GM18517 (cell line): ENCODE results near the gene SLC25A19.

ENCODE experiments used
- ATAC-seq: cut with Tn5 transposase; IDR thresholded peaks from one replicate; pipeline ENCODE4 v1.9.1; 2021; ENCODE audit warnings: mild to moderate bottlenecking, moderate library complexity; ENCODE audit not compliant: unreplicated experiment

SLC25A19 gene

GRCh38 chr17:75244133-75244866 is 44.9 kb downstream of the SLC25A19 start:
- no peak for ATAC-seq

GRCh38 chr17:75242461-75243042 is 46.7 kb downstream of the SLC25A19 start:
- ATAC-seq: no peak

- ATAC-seq: no peak
Observed at GRCh38 chr17:75241996-75242460, 47.2 kb downstream of the SLC25A19 start.

DNA sequence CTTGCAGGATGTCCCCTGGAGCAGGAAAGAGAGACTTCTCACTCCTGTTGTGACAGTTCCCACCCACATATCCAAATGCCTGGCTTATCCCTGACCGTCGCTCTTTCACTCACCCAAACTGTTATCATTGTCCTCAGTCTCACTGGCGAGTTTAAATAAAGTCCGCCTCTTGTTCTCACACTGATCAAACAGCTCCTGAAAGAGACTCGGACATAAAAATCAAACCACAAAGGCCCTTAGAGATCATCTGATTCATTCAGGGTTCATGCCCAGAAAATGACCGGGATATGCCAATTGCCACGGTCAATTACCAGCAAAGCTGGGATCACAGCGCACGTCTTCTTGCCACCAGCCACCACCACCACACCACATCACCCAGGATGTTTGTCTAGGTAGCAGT is 47.7 kb downstream of the SLC25A19 start:
- no peak for ATAC-seq

DNA sequence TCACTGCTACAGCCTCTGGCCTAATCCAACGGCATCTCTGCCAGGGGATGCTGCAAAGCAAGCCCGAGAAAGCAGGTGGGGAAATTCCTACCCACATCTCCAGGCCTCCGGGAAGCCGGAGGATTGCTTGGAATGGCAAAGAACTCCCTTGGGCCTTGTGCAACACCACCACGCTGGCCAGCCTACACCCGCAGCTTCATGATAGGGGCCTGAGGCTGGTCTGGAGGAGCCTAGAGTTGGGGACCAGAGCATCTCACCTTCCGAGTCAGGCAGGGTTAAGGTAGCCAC is 48.1 kb downstream of the SLC25A19 start:
- no peak for ATAC-seq

GRCh38 chr17:75240394-75241142 is 48.7 kb downstream of the SLC25A19 start:
- ATAC-seq: no peak

GRCh38 chr17:75239778-75240393 is 49.3 kb downstream of the SLC25A19 start:
- no peak for ATAC-seq

- ATAC-seq: no peak
Observed at GRCh38 chr17:75239214-75239613, 50.0 kb downstream of the SLC25A19 start.

DNA sequence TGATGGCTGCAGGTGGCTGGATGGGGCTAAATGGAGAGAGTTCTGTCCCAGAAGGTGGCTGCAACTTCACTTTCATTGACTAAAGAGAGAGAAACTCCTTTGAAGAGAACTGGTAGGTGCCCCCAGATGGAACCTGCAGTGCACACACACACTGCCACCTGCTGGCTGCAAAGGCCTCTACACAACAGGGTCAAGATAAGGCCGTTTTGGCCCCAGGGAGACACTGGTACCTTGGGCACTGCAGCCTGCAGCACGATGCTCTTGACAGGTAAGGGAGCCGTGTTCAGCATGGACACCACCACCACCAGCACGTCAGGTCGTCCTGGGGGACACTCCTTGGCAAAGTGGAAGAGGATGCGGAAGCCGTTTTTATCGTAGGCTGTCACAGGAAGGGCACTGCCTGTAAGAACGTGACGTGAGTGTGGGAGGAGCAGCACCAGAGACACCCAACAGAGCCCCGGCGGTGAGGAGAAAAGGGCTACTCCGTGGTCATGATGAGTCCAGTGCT is 50.5 kb downstream of the SLC25A19 start:
- ATAC-seq: no peak

- ATAC-seq: no peak
Observed at GRCh38 chr17:75238020-75238580, 51.1 kb downstream of the SLC25A19 start.

DNA sequence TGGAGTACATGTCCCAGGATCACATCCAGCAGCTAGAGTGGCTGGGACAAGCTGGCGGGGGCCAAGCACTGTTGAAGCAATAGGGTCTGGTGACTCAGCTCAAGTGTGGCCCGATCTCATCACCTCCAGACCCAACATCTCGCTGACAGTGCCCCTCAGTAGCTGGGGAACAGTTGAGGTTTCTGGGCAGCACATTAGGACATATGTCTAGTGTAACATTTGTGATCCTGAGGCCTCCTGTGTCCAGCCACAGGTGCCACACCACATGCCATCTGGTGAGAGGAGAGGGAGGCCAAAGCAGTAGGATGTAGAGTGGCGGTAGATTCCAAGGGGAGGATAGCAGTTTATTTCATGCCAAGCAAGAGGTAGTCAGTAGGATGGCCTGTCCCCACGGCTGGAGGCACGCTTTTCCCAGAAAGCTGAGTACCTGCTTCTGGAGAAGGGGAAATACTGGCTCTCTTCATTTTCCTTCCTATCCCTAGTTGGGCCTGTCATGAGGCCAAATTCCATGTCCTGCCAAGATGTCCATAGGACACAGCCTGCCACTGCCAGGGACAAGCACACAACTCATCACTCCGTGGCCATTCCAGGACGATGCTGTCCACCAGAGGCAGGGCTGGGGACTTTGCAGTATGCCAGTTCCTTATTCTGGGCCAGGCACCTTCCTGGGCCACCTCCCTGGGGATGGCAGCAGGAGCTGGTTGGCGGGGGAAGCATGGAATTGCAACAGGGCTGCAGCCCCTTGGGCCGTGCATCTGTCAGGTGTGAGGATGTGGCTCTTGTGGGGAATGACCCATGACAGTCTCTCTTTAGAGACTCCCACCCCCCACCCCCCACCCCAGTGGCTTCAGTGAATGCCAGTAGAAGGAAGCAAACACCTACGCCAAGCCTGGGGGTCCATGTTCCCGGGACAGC is 51.9 kb downstream of the SLC25A19 start:
- ATAC-seq: no peak

- ATAC-seq: no peak
Observed at GRCh38 chr17:75232786-75233185, 56.4 kb downstream of the SLC25A19 start.

DNA sequence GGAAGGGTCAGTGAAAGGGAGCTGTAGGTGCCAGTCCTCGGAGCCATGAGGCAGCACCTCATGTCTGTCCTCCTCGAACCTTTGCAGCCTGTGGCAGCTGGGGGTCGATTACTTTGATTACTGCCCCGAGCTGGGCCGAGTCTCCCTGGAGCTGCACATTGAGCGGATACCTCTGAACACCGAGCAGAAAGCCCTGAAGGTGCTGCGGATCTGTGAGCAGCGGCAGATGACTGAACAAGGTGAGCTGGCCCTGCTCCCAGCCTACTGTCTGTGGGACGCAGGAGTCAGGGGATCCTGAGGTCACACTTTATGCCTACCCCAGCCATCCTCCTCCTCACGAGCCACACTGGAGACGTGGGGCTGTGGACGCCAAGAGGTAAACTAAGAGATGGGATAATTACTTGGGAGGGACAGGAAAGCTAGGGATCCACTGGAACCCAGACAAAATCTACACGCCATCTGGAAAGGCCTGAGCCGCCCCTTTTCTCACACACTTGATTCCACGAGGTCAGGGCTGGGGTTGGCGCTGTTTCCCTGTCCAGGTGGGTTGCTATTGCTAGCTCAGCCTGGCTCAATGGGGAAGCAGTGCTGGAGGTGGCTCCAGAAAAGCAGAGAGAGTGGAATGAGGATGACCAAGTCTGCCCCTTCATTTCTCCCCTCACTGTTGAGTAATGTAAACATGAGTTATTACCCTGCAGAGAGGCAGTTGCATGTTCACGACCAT is 57.3 kb downstream of the SLC25A19 start:
- ATAC-seq: no peak

DNA sequence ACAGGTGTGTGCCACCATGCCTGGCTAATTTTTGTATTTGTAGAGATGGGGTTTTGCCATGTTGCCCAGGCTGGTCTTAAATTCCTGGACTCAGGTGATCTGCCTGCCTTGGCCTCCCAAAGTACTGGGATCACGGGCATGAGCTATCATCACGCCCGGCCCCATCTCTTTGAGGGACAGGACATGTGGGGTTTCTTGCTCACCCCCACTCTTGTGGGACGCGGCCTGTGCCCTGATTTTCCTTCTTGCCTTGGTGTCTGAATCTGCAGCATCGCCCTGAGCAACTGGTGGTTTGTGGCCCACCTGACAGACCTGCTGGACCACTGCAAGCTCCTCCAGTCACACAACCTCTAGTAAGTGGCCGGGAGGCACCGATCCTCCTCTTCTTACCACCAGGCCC is 58.2 kb downstream of the SLC25A19 start:
- ATAC-seq: no peak

DNA sequence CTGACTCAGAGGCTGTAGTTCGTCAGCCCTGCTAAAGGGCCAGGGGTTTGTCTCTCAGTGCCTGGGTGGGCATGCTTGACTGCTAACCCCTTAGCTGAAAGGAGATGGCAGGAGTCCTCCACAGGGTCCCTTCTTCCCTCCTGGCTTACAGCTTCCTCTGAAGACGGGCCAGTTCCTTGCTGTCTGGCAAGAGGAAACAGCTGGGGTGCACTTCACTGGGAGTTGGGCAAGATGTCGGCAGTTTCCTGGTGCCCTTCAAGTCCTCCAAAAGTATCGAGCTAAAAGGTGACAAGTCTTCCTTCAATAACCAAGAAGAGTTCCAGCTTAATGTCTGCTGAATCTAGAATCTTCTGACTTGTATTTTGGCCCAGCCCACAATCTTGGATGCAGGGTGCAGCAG is 60.4 kb downstream of the SLC25A19 start:
- no peak for ATAC-seq

- ATAC-seq: no peak
Observed at GRCh38 chr17:75228305-75228704, 60.9 kb downstream of the SLC25A19 start.

DNA sequence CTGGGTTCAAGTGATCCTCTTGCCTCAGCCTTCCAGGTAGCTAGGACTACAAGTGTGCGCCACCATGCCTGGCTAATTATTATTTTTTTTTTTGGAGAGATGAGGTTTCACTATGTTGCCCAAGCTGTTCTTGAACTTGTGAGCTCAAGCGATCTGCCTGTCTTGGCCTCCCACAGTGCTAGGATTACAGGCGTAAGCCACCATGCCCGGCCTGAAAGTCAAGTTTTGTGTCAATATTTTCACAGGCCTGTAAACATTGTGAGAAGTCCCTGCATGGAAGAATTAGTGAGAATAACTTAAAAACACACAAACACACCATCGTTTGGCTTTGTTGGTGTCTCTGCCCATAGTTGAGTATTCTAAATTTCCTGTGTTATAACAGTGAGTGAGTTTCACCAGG is 61.5 kb downstream of the SLC25A19 start:
- no peak for ATAC-seq

DNA sequence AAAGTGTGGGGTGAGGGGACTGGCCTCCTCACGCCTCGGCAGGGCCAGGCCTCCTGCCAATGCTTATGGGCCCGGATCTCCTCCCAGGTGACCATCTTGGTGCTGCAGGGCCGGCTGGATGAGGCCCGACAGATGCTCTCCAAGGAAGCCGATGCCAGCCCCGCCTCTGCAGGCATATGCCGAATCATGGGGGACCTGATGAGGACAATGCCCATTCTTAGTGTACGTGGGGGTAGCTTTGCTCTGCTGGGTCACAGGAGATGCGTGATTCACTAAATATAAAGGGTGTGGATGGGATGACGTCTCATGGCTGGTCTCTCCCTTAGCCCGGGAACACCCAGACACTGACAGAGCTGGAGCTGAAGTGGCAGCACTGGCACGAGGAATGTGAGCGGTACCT is 64.2 kb downstream of the SLC25A19 start:
- ATAC-seq: no peak
